ENCODE measurements around the gene TECPR2.
"Not testable (repeated sequence)": the region's sequence is repeated elsewhere in the genome, so short reads cannot be mapped to it uniquely, and the experiment has no call there.

Gene TECPR2

GRCh38 chr14:102362545-102363181 lies at the start of gene TECPR2, which contains the start of gene CINP:
TSS of gene TECPR2 (plus strand) at chr14:102362941. CDS start at chr14:102376722, 13,781 bp downstream.
TSS of gene CINP (minus strand) at chr14:102362890. CDS start at chr14:102362851, 39 bp downstream.
- DNase-seq = peak; percentile 88 to 91

DNA sequence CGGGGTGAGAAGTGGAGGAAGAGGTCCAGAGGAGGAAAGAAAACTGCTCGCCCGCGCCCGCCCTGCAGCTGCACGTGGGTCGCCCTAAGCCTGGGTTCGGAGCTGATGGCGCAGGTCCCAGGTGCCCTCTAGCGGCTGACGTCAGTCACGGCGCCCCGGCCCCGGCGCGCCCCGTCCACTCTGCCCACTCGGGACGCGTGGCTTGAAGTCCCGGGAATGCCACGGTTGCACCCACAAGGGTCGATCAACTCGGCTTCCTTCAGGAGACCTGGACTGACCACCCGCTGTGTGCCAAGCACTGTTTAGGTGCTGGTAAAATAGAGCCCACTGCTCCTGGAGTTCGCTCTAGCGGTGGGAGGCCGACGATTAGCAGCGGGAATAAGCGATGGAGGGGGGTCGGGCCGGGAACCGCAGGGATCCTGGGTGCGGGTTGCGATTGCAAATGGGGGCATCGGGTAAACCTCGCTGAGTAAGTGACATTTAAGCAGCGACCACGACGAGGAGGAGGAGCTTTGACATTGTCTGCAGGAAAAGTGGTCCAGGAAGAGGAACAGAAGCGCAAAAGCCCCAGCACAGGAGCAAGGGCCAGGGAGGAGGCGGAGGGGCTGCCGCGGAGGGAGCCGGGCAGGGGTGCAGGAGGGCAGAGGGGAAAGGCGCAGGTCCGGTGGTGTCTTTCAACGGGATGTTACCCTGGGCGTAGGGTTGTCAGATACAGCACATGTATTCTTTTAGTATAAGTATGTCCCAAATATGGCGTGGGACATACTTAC lies 48.3 kb upstream of the TECPR2 start:
- peak; percentile 77 to 78 for DNase-seq

DNA sequence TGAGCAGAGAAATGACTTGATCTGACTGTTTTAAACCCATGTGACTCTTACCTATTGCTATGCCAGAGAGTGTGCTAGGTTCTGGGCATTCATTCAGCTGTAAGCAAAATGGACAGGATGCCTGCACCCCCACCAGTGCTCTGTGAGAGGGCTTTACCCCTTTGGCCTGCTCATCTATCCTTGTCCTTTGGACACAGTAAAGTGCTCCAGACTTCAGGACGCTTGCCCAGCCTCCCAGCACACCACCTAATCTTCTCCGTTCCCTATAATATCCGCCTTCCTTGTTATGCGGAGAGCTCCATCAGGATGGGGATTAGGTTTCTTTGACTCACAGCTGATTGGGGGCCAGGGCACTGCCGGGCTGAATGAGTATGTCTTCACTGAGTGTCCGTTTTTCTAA lies 47.6 kb upstream of the TECPR2 start:
- no peak for DNase-seq

DNA sequence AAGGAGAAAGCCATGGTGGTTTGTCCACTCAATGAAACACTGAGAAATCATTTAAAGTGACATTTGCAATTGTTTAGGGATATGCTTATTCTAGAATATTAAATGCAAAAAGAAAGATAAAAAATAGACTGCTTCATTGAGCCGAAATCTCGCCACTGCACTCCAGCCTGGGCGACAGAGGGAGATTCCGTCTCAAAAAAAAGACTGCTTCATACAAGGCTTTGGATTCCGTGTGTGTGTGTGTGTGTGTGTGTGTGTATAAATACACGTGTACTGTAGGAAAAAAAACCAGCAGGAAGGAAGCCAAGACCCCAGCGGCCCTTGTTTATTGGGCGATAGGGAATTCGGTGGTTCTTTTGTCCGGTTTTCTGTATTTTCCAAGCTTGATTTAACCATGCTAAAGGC lies 46.4 kb upstream of the TECPR2 start:
- peak; percentile 37 to 41 for DNase-seq

DNA sequence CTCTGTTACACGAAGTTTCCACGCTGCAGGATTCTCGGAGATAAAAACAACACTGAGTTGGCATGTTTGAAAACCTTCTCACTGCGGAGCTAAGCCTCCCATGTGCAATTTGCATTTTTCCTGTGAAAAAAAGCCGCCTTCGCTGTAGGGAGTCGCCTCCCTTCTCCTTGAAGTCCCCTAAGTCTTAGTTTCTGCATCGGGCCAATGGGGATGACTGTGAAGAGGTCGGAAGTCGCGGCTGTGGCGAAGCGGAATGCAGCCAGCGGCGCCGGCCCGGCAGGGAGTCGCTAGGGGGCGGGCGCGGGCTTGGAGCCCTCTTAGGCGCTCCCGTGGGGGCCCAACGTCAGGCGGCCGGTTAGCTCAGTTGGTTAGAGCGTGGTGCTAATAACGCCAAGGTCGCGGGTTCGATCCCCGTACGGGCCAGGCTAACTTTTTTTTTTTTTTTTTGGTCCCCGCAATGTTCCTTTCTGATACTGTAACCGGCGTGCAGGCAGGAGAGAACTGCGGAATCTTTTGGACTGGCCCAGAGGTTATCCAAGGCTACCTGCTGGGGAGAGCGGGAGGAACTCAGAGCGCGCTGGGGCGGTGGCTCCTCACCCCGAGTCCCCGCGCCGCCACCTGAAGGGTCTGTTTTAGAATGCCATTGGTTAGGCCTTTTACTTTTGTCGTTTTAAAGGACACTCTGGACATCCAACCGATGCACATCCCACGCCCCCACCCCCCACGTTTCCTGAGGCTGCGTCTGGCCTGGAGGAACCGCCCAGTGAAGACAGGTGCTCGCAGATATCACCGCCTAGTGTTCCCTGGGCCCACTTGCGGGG lies 45.8 kb upstream of the TECPR2 start:
- DNase-seq = peak; percentile 80

DNA sequence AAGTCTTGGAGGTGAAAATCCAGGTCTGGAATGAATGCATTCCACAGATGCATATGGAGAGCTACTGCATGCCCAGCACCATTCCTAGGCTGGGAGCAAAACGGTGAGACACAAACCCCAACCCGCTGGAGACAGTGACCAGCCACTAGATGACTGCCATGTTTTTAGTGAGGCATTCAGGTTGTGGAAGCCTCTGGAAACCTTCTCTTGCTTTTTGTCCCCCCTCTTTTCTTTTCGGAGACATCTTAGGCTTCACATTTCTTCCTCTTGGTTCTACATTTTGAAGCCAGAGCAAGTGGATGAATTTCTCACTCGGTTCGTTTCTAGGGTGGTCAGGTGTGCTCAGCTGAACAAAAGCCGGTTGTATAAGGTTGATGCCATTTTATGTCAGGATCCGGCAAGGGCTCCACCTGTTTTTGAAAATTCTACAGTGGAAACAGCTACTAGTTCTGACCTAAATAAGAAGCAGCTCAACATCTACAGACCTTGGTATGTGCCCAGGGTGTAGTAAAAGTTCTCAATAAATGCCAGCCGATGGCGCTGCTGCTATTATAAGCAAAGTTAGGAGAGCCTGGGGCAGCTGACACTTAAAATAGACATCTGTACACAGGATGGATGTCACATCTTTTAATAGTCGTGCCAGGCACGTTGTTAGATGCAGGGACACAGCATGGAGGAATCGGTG lies 45.0 kb upstream of the TECPR2 start:
- DNase-seq = peak; percentile 74 to 75

DNA sequence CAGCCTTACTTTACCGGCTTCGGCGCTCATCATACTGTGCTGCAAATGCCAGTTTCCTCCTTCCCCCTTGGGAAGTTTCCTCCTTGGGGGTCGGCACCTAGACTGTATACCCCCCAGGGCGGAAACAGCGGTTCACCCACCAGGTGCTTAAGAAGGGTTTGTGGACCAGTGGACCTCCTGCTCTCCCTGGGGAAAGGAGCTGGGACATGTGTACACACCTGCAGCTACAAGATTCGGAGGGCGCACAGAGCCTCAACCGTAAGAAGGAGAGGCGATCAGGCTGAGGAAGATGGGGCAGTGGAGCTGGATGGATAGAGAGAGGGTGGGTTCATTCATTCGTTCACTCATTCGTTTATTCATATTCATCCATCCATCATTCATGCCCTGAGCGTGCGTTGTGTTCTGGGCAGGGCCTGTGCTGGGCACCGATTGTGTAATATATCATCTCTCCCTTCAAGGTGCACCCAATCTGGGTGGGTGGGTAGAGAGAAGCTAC lies 43.9 kb upstream of the TECPR2 start:
- DNase-seq = no peak

DNA sequence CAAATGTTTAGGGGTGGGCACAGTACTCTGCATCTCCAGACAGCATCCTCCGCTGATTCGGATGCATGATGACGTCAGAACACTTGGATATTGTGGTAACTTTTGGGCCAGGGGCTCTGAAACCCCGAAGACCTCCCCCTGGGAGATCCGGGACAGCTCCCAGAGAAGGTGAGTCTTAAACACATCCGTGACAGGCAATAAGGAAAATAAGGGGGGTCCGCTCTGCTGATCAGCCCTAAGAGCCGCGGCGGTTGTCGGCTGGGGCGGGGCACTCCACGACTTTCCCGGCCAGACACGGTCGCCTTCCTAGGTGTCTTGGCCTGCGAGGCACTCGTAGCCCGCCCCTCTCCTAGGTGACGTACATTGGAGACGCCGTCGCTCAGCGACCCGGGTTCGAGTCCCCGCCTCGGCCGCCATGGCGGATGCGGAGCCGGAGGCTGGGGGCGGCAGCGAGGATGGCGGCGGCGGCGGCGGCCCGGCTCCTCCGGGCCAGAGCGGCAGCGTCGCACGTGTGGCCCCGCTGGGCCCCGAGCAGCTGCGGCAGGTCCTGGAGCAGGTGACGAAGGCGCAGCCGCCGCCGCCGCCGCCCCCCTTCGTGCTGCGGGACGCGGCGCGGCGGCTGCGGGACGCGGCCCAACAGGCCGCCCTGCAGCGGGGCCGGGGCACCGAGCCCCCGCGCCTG lies 43.2 kb upstream of the TECPR2 start, which contains the start of gene ZNF839:
Gene ZNF839, plus strand, starts transcription at position 396 of the 682 bp plus-strand sequence. Its CDS starts 20 bp downstream, at position 416.
- peak; percentile 80 to 81 for DNase-seq

GRCh38 chr14:102320033-102320660 lies 42.6 kb upstream of the TECPR2 start:
- peak in 1 of 2 experiments; percentile 10 for DNase-seq

- DNase-seq = no peak
These were observed 41.9 kb upstream of the TECPR2 start for GRCh38 chr14:102320671-102321455.

GRCh38 chr14:102321456-102322422 lies 41.0 kb upstream of the TECPR2 start:
- DNase-seq = no peak

DNA sequence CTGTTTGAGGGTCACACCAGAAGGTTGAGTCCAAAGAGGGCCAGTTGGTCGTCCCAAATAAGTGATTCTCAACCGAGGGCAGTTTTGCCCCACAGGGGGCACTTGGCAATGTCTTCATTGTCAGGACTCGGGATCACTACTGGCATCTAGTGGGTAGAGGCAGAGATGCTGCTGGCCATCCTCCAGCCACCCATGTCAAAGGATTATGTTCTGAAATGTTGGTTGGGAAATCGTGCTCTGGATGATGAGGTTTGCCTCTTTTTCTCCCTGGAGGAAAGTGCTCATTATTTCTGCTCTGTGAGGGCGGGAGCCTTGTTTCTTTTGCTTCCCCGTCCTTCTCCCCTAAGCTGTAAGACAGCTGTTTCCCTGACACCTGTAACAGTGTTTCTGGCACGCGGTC lies 39.6 kb upstream of the TECPR2 start:
- peak; percentile 79 to 86 for DNase-seq

GRCh38 chr14:102325791-102326345 lies 36.9 kb upstream of the TECPR2 start:
- no peak for DNase-seq

- no peak for DNase-seq
These were observed 36.2 kb upstream of the TECPR2 start for GRCh38 chr14:102326583-102326982.

- DNase-seq = not testable (repeated sequence)
These were observed 33.4 kb upstream of the TECPR2 start for GRCh38 chr14:102329381-102329780.

DNA sequence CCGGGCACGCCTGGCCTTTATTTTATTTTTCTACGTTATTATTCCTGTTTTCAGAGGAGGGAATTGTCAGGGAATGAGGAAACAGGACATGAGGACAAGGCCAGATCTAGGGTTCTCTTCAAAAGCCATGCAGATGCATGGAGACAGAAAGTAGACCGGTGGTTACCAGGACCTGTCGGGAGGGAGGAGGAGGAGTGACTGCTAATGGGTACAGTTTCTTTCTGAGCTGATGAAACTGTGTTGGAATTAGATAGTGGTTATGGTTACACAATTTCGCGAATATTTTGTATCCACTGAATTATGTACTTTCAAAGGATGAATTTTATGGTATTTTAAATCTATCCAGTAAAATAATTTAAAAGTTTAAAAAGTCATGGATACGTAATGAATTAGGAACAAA lies 31.9 kb upstream of the TECPR2 start:
- no peak for DNase-seq

DNA sequence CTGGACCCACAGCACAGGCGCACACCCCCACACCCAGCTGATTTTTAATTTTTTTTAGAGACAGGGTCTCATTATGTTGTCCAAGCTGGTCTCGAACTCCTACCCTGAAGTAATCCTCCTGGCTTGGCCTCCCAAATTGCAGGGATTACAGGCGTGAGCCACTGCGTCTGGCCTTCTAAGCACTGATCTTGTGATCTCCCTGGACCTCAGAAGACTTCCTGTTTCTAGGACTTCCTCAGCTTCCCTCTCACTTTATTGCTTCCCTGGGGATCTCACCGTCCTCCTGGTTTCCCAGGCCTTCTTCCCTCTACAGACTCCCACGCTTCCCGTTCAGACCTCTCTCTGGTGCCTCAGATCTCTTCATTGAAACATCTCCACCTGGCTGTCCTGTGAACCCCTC lies 29.4 kb upstream of the TECPR2 start:
- no peak for DNase-seq

DNA sequence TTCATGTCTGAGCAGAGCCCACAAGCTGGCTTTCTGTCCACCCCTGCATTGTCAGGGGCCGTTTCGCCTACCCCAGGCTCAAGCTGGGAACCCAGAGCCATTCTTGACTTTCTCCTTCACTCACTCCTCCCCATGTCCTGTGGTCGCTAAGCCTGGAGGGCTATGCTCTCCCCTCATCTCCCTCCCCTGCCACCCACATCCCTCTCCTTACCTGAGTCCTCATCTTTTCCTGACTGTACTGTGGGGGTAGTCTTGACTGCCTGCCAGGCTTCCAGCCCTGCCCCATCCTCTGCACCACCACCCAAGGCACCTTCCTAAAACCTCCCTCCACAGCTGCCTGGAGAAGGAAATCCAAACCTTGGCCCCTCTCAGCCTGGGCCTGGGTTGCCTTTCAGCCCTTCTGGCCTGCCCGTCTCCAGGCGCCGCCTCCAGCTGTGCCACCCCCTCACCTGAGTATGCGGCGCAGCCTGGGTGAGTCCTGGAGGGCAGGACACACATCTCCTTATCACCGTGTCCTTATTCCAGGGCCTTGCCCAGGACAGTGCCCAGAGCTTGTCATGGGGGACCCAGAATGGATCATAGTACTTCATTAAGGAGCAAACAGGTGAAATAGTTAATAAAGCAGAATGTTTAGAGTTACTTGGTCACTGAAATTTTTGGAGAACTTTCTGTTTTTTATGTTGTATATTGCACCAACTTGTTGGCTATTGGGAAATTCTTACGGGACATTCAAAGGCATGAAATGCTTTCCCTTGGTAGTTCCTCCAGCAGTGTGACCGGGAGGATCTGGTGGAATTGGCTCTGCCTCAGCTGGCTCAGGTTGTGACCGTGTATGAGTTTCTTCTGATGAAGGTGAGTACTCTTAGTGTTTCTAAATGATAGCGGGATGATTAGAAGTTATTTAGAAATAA lies 28.7 kb upstream of the TECPR2 start:
- DNase-seq = no peak
